Limb (tissue), 2 donors: Measurements from ENCODE around the gene CCDC82.

Experiments
- DNase-seq, 2 donors: peaks; one replicate each; pipeline ENCODE4 v3.0.0-alpha.2; 2016; ENCODE audit errors: extremely low spot score in 2 of 2

Gene CCDC82

DNA sequence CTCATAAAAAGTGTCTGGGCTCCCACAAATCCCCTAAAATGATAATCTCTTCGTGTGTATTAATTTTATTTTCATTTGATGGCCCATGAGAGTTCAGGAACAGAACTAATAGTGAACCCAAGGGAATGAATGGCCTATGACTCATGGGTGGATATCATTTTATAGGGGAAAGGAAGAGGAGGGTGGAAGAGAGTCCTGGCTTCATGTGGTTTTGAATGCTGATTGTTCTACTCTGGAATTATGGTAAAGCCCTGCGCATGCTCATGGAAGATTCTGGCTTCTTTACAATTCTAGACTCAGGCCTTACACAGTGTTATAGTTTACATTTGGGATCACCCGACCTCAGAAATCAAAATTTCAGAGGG, 82.0 kb downstream of the CCDC82 start:
- DNase-seq: peak in 1 of 2 donors; percentile 63

DNA sequence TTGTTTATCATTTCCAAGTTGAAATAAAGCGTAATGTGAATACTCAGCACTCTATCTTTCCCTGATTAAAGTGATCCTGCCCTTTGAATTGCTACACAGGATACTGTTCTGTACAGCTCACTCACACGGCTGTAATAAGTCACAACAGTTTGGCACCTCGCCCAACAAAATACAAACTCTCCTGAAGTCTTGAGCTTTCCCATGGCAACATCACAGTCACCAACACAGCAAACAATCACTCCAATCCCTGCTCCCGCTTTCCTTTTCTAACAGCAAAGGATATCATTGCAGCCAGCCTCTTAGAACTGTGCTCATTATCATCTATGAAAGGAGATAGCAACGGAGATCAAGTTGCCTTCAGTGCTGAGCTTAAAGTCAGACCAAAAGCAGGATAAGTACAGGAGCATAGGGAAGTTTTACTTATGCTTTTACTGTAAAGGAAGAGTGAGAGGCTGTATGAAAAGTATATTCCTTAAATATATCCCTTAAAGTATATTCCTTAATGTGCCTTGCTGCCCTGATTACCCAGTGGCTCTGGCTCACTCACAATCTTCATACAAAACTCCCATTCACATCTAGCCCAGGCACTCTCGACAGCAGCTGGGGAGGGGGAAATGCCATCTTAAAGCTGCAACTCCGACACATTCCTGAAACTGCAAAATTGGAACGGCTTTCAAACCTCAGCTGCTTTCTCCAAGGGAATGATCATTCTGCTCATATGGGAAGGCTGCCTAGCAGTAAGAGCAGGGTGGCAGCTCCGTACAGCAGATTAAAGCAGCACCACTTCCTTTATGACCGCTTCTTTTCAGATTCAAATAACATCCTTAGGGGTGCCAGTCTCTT, 82.6 kb downstream of the CCDC82 start:
- peak; percentile 82 to 94 for DNase-seq

DNA sequence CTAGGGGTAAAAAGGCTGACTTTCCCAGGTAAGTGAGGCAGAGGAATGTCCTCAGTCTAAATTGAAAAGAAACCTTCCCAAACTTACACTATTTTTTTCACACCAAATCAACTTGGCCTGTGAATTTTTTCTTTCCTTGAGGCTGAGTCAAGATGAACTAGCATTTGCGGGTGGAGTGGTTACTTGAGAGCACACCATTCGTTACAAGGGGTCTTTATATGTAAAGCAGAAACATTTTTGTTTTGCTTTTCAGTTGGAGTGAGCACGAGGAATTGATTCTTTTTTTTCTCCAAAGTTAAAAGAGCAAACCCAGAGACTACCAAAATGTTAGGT, 83.1 kb downstream of the CCDC82 start:
- DNase-seq: peak in 1 of 2 donors; percentile 58

DNA sequence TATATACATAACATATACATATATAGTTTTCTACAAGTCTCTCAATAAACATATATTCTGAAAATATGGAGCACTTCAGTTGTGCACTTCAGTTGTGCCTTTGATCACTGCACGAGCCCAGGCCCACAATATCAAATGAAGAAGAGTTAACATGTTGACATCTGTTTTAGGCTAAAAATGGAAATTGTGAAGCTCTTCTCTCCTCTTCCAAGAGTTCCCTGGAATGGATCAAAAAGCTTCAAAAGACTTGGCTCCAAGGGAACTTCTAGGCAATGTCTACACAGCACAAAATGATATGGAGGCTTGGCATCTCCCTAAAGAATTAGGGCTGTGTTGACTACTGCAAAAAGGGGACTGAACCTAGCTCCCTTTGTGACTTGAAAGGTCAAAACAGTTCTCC, 83.6 kb downstream of the CCDC82 start:
- no peak for DNase-seq

DNA sequence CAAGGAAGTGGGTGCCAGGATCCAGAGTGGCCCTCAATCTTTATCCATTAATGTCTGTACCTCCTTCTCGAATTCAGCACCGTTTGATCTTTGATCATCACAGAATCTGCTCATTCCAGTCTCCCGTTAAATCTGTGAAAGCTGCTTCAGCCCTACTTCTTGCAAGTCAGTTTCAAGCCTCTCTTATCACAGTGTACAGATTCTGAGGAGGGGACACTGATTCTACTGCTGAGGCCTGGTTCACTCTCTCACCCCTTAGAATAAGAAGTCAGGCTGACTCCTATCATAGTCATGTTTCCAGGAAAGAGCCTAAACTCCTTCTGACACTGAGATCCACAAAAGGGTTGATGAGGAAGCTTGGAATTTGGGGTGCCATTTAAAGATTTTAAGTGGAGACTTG, 85.7 kb downstream of the CCDC82 start:
- DNase-seq: no peak

DNA sequence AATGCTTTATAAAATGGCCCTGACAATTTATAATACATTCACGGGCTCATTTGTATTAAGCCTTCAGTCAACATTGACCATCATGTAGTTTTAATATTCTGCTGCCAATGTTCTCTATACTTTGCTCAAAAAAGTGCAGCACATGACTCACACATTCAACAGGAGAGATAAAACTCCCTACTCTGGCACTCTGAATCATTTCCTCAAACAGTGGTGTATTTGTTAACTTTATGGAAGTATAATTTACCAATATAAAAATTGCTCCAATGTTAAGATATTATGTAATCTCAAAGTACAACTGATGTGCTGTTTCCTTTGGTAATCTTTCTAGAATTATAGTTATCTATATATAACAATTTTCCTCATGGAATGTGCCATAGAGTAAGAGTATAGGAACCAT, 86.6 kb downstream of the CCDC82 start:
- no peak for DNase-seq
